GM12864 (cell line): ENCODE measurements around the gene MRPL47.

Experiments used
- DNase-seq: peaks from one replicate; pipeline ENCODE4 v3.0.0-alpha.2; 2011; ENCODE audit warnings: low read depth
- H3K4me3 ChIP-seq: 2 replicates; pipeline ENCODE4 v1.5.1; 2011; ENCODE audit warnings: mild to moderate bottlenecking, low read depth, low read length, control low read depth
- CTCF ChIP-seq: IDR thresholded peaks from 2 replicates; pipeline ENCODE4 v1.5.1; 2011; ENCODE audit warnings: low read depth, mild to moderate bottlenecking, moderate library complexity, low read length, control low read depth, inconsistent platforms; ENCODE audit errors: missing control alignments

The MRPL47 gene

GRCh38 chr3:179642871-179643270 lies 38.4 kb upstream of the MRPL47 start:
- H3K4me3 ChIP-seq, result no peak overlapping the region
- TF ChIP-seq CTCF, result no peak
- DNase-seq, result no peak

GRCh38 chr3:179640469-179640868 lies 36.0 kb upstream of the MRPL47 start:
- TF ChIP-seq CTCF, result no peak
- no peak for DNase-seq
- H3K4me3 ChIP-seq, result no peak overlapping the region

GRCh38 chr3:179630753-179631451 lies 26.5 kb upstream of the MRPL47 start:
- DNase-seq, result no peak
- no peak overlapping the region for H3K4me3 ChIP-seq
- TF ChIP-seq CTCF, result no peak

- no peak for DNase-seq
- TF ChIP-seq CTCF, result no peak
- no peak overlapping the region for H3K4me3 ChIP-seq
These were observed 20.0 kb upstream of the MRPL47 start for GRCh38 chr3:179624451-179624850.

- DNase-seq, result no peak
- H3K4me3 ChIP-seq, result no peak overlapping the region
- no peak for TF ChIP-seq CTCF
These were observed 17.6 kb upstream of the MRPL47 start for GRCh38 chr3:179622023-179622422.

GRCh38 chr3:179615458-179616173 lies 11.2 kb upstream of the MRPL47 start:
- no peak for TF ChIP-seq CTCF
- no peak overlapping the region for H3K4me3 ChIP-seq
- DNase-seq, result no peak
